IMR-90 (cell line): ENCODE measurements around the gene HPCAL4. TPM values are rescaled to one million over a fixed set of nuclear protein-coding genes. Genes with fewer than 3 reads are reported as not detected.

Experiments used
- ATAC-seq: fragments of 200-7000 bp; cut with Tn5 transposase; 2 replicates; pipeline ENCODE4 v1.9.1; 2020; ENCODE audit warnings: low read depth, mild to moderate bottlenecking, moderate library complexity
- BruUV-seq: library from RNA; stranded (reverse); fragments of 400-500 nt; replicated peaks from 2 replicates; lab custom pipeline; 2021; lab: Mats Ljungman, UMichigan
- CTCF ChIA-PET: fragments of 300-600 bp; formaldehyde crosslinking; extraction: SDS; loops from one replicate; lab custom pipeline; 2021; ENCODE audit warnings: antibody characterized with exemption; lab: Yijun Ruan, JAX
- POLR2A ChIA-PET: fragments of 300-600 bp; sonication (Branson Sonifier 250); formaldehyde crosslinking; loops from one replicate; lab custom pipeline; 2022; ENCODE audit warnings: antibody characterized with exemption; ENCODE audit not compliant: unreplicated experiment; lab: Charles Lee
- DNase-seq: peaks from one replicate; pipeline ENCODE4 v3.0.0; 2013
- H2AFZ ChIP-seq: replicated peaks from 2 replicates; pipeline ENCODE3; 2013; ENCODE audit warnings: low read length, mild to moderate bottlenecking; ENCODE audit not compliant: poor library complexity
- H2AK5ac ChIP-seq: 2 replicates; pipeline ENCODE4 v1.6.1; 2013; ENCODE audit warnings: low read depth, low read length, inconsistent platforms
- H2AK9ac ChIP-seq: replicated peaks from 2 replicates; pipeline ENCODE3; 2013; ENCODE audit warnings: mild to moderate bottlenecking, low read depth, low read length, moderate library complexity; ENCODE audit not compliant: poor library complexity
- H2BK120ac ChIP-seq: 2 replicates; pipeline ENCODE4 v1.6.1; 2013; ENCODE audit warnings: low read depth, low read length, inconsistent platforms
- H2BK15ac ChIP-seq: 3 replicates; pipeline ENCODE4 v1.6.1; 2013; ENCODE audit warnings: low read depth, low read length, inconsistent platforms
- H2BK20ac ChIP-seq: 2 replicates; pipeline ENCODE4 v1.6.1; 2013; ENCODE audit warnings: low read depth, mild to moderate bottlenecking, inconsistent platforms, low read length, moderate library complexity
- H2BK5ac ChIP-seq: 2 replicates; pipeline ENCODE4 v1.6.1; 2013; ENCODE audit warnings: mild to moderate bottlenecking, low read depth, low read length, inconsistent platforms; ENCODE audit not compliant: poor library complexity, severe bottlenecking
- H3K14ac ChIP-seq: replicated peaks from 2 replicates; pipeline ENCODE4 v1.6.1; 2013; ENCODE audit warnings: low read depth, low read length, inconsistent platforms
- H3K18ac ChIP-seq: 2 replicates; pipeline ENCODE4 v1.6.1; 2013; ENCODE audit warnings: low read depth, low read length, control low read depth
- H3K23ac ChIP-seq: 2 replicates; pipeline ENCODE4 v1.6.1; 2013; ENCODE audit warnings: low read depth, low read length, inconsistent platforms
- H3K27ac ChIP-seq: 2 replicates; pipeline ENCODE4 v1.5.1; 2013; ENCODE audit warnings: mild to moderate bottlenecking, control low read depth, low read length; ENCODE audit not compliant: insufficient read depth
- H3K27me3 ChIP-seq: 2 replicates; pipeline ENCODE4 v1.6.1; 2013; ENCODE audit warnings: low read length; ENCODE audit not compliant: control insufficient read depth, insufficient read depth
- H3K36me3 ChIP-seq: 2 replicates; pipeline ENCODE4 v1.6.1; 2013; ENCODE audit warnings: low read length, mixed read lengths; ENCODE audit not compliant: control insufficient read depth, insufficient read depth
- H3K4ac ChIP-seq: 2 replicates; pipeline ENCODE4 v1.6.1; 2013; ENCODE audit warnings: low read depth, low read length, inconsistent platforms
- H3K4me1 ChIP-seq: 2 replicates; pipeline ENCODE4 v1.6.1; 2013; ENCODE audit warnings: low read length, mixed read lengths; ENCODE audit not compliant: control insufficient read depth, insufficient read depth
- H3K4me2 ChIP-seq: 2 replicates; pipeline ENCODE4 v1.6.1; 2013; ENCODE audit warnings: low read depth, mild to moderate bottlenecking, control low read depth, low read length, moderate library complexity
- H3K4me3 ChIP-seq: 2 replicates; pipeline ENCODE4 v1.5.1; 2013; ENCODE audit warnings: low read depth, mild to moderate bottlenecking, control low read depth, low read length, moderate library complexity; ENCODE audit not compliant: insufficient read depth
- H3K56ac ChIP-seq: 2 replicates; pipeline ENCODE4 v1.6.1; 2013; ENCODE audit warnings: low read length, inconsistent platforms; ENCODE audit not compliant: insufficient read depth; ENCODE audit errors: extremely low read depth
- H3K79me1 ChIP-seq, 2 experiments: 2 replicates each; pipeline ENCODE4 v1.6.1; 2013; ENCODE audit warnings: low read length in 2 of 2, inconsistent platforms in 1 of 2, low read depth in 1 of 2
- H3K9ac ChIP-seq: 2 replicates; pipeline ENCODE4 v1.6.1; 2013; ENCODE audit warnings: low read depth, low read length, control low read depth
- H3K9me1 ChIP-seq: 2 replicates; pipeline ENCODE4 v1.6.1; 2013; ENCODE audit warnings: low read length, inconsistent platforms; ENCODE audit not compliant: insufficient read depth
- H3K9me3 ChIP-seq: 2 replicates; pipeline ENCODE4 v1.6.1; 2013; ENCODE audit warnings: low read length; ENCODE audit not compliant: control insufficient read depth, insufficient read depth
- H4K20me1 ChIP-seq: 2 replicates; pipeline ENCODE4 v1.6.1; 2013; ENCODE audit warnings: low read length, inconsistent platforms; ENCODE audit not compliant: insufficient read depth
- H4K5ac ChIP-seq: 2 replicates; pipeline ENCODE4 v1.6.1; 2013; ENCODE audit warnings: mild to moderate bottlenecking, low read depth, low read length, control low read depth
- H4K8ac ChIP-seq, 2 experiments: 2 replicates each; pipeline ENCODE4 v1.6.1; 2013; ENCODE audit warnings: low read depth in 2 of 2, low read length in 2 of 2, control low read depth in 1 of 2, inconsistent platforms in 1 of 2
- H4K91ac ChIP-seq: 2 replicates; pipeline ENCODE4 v1.6.1; 2013; ENCODE audit warnings: low read depth, low read length, inconsistent platforms; ENCODE audit not compliant: insufficient read depth
- BHLHE40 ChIP-seq: fragments of 150-350 bp; IDR thresholded peaks from 2 replicates; pipeline ENCODE4 v1.6.1; 2016; ENCODE audit warnings: mild to moderate bottlenecking, low read depth, low read length
- CHD1 ChIP-seq: IDR thresholded peaks from 2 replicates; pipeline ENCODE4 v1.6.1; 2012; ENCODE audit warnings: low read depth, low read length, improper control_type of control experiment
- CTCF ChIP-seq: conservative IDR thresholded peaks from 2 replicates; pipeline ENCODE4 v1.5.1; 2012; ENCODE audit warnings: mild to moderate bottlenecking, low read depth, low read length, improper control_type of control experiment
- ELK1 ChIP-seq: fragments of 150-350 bp; IDR thresholded peaks from 2 replicates; pipeline ENCODE4 v1.6.1; 2016; ENCODE audit warnings: low read depth, mild to moderate bottlenecking, low read length, moderate library complexity, borderline replicate concordance
- FOS ChIP-seq: fragments of 150-350 bp; IDR thresholded peaks from 2 replicates; pipeline ENCODE4 v1.6.1; 2016; ENCODE audit warnings: low read depth, low read length
- MAFK ChIP-seq: IDR thresholded peaks from 2 replicates; pipeline ENCODE4 v1.6.1; 2012; ENCODE audit warnings: low read depth, low read length, improper control_type of control experiment
- MAZ ChIP-seq: IDR thresholded peaks from 2 replicates; pipeline ENCODE4 v1.6.1; 2012; ENCODE audit warnings: low read depth, mild to moderate bottlenecking, low read length, improper control_type of control experiment, moderate library complexity, borderline replicate concordance
- NFE2L2 ChIP-seq: fragments of 150-350 bp; IDR thresholded peaks from 2 replicates; pipeline ENCODE4 v1.6.1; 2016; ENCODE audit warnings: low read depth, mild to moderate bottlenecking, low read length
- POLR2A ChIP-seq: IDR thresholded peaks from 2 replicates; pipeline ENCODE4 v1.6.1; 2012; ENCODE audit warnings: mild to moderate bottlenecking, low read depth, low read length
- RAD21 ChIP-seq: IDR thresholded peaks from 2 replicates; pipeline ENCODE4 v1.6.1; 2012; ENCODE audit warnings: low read length, improper control_type of control experiment
- RFX5 ChIP-seq: IDR thresholded peaks from 2 replicates; pipeline ENCODE4 v1.8.0; 2012; ENCODE audit warnings: low read depth, mild to moderate bottlenecking, low read length, moderate library complexity
- SMC3 ChIP-seq: fragments of 150-350 bp; IDR thresholded peaks from 2 replicates; pipeline ENCODE4 v1.6.1; 2016; ENCODE audit warnings: low read depth, mild to moderate bottlenecking, antibody characterized with exemption, low read length, moderate library complexity
- USF2 ChIP-seq: fragments of 150-350 bp; IDR thresholded peaks from 2 replicates; pipeline ENCODE4 v1.6.1; 2017; ENCODE audit warnings: mild to moderate bottlenecking, antibody characterized with exemption, low read length, low read depth
- WGBS, 2 experiments: methylation state at CpG; one replicate each; pipeline versions ENCODE4 v1.1.5 to v1.1.7; 2013; ENCODE audit warnings: missing lambda C conversion rate in 2 of 2; ENCODE audit not compliant: insufficient read length in 1 of 2; ENCODE audit errors: extremely low coverage in 2 of 2; 5-methylcytosine and 5-hydroxymethylcytosine counted together
- dilution Hi-C: fragments of 300-500 bp; cut with HindIII; formaldehyde crosslinking; loops from one replicate; pipeline ENCODE4 v1.14.3; 2018; ENCODE audit warnings: low sequenced_read_pairs; ENCODE audit not compliant: unreplicated experiment
- in situ Hi-C: fragments of 300-500 bp; cut with MboI; formaldehyde crosslinking; loops from 3 replicates; pipeline ENCODE4 v1.14.3; 2019; ENCODE audit warnings: low sequenced_read_pairs, inconsistent platforms, mixed read lengths
- intact Hi-C: fragments of 100-400 bp; cut with micrococcal nuclease; formaldehyde crosslinking; loops from 2 replicates; pipeline ENCODE4 v1.10.0; 2022
- polyA plus RNA-seq, 3 experiments: library from polyadenylated mRNA; depleted of rRNA; stranded (reverse); fragments of >200 nt; gene quantifications; 2 replicates each; pipeline ENCODE4 v1.2.3, GENCODE V29; 2012; ENCODE audit warnings: low replicate concordance in 1 of 3
- total RNA-seq: library from RNA; depleted of rRNA; stranded (reverse); fragments of >200 nt; gene quantifications from 2 replicates; pipeline ENCODE4 v1.2.3, GENCODE V29; 2012

The HPCAL4 gene
- total and polyA plus RNA-seq, 2 of the 4 experiments (the other 2 are of a cell fraction), result 0.02 TPM; not detected in 1

- Histone ChIP-seq H3K4me3 (no peak overlapping the region), H3K9ac (no peak overlapping the region), H2BK15ac (no peak overlapping the region), H2AK9ac (no peak overlapping the region), H3K23ac (no peak overlapping the region), H3K9me1 (no peaks in the 10 kb centered on the region), H3K79me1 (no peaks in the 10 kb centered on the region), H3K4me1 (no peaks in the 10 kb centered on the region; the same call in 1 of the 2 replicates), H2AFZ (no peak overlapping the region), H4K5ac (no peak overlapping the region), H3K14ac (no peak overlapping the region), H3K9me3 (peaks cover 2% of the 10 kb centered on the region; the same call in 1 of the 2 replicates), H3K27ac (no peak overlapping the region), H3K4me2 (no peak overlapping the region), H4K20me1 (no peaks in the 10 kb centered on the region; the same call in 1 of the 2 replicates), H3K36me3 (no peaks in the 10 kb centered on the region), H2BK20ac (no peak overlapping the region), H3K27me3 (peaks cover 88% of the 10 kb centered on the region), H2BK5ac (no peak overlapping the region), H3K56ac (no peak overlapping the region), H3K18ac (no peak overlapping the region), H4K91ac (no peak overlapping the region), H2BK120ac (no peak overlapping the region), H4K8ac (no peak overlapping the region), H2AK5ac (no peak overlapping the region), H3K4ac (no peak overlapping the region)
- dilution Hi-C loops (no loop called here), intact Hi-C loops (no loop called here), in situ Hi-C loops (no loop called here)
- TF ChIP-seq NFE2L2 (no peak), CHD1 (no peak), SMC3 (no peak), FOS (no peak), CTCF (no peak), POLR2A (no peak), MAFK (no peak), RAD21 (no peak), MAZ (no peak), ELK1 (no peak), USF2 (no peak), BHLHE40 (no peak), RFX5 (no peak)
- WGBS, 2 experiments, result no CpG with 5 or more reads among the region's 2 CpGs
- CTCF ChIA-PET, result interaction anchor here (0.6 kb wide), 1 partner anchor 14 kb away, joined by 3 read pairs; no protein-coding TSS in a partner anchor
- DNase-seq (no peak), ATAC-seq (no peak)
- POLR2A ChIA-PET, result no interaction called here
- BruUV-seq, result no TSS peak
Measured at GRCh38 chr1:39690225-39690624, 1.0 kb downstream of the HPCAL4 start.
